Right lobe of liver (tissue), 6 donors: Measurements from ENCODE around the gene UNC5C. TPM values are rescaled to one million over a fixed set of nuclear protein-coding genes. Genes with fewer than 3 reads are reported as not detected.

ENCODE experiments used
- ATAC-seq, 4 donors: fragments of 200-7000 bp; cut with Tn5 transposase; one replicate each; pipeline ENCODE4 v1.9.1; 2020; ENCODE audit warnings: mild to moderate bottlenecking in 4 of 4, moderate library complexity in 4 of 4
- DNase-seq, 3 donors: peaks; one replicate each; pipeline ENCODE4 v3.0.0-alpha.2; 2020
- H3K27ac ChIP-seq, 3 donors: fragments of 200-600 bp; one replicate each; pipeline ENCODE4 v1.8.0; 2022
- H3K27me3 ChIP-seq, 2 donors: fragments of 200-600 bp; one replicate each; pipeline ENCODE4 v1.8.0; 2022
- H3K36me3 ChIP-seq, 4 donors: fragments of 200-600 bp; sonication (generic) in 1 of 4; one replicate each; pipeline versions ENCODE4 v1.5.1 to v1.8.0; 2017 to 2022; ENCODE audit warnings: control low read depth in 1 of 4
- H3K4me1 ChIP-seq, 4 donors: fragments of 200-600 bp; sonication (generic) in 1 of 4; one replicate each; pipeline versions ENCODE4 v1.5.1 to v1.8.0; 2017 to 2022; ENCODE audit warnings: control low read depth in 1 of 4
- H3K4me3 ChIP-seq, 3 donors: fragments of 200-600 bp; one replicate each; pipeline ENCODE4 v1.8.0; 2022
- H3K9me3 ChIP-seq, 4 donors: fragments of 200-600 bp; sonication (generic) in 1 of 4; one replicate each; pipeline versions ENCODE4 v1.5.1 to v1.8.0; 2017 to 2022; ENCODE audit warnings: control low read depth in 1 of 4
- POLR2A ChIP-seq: fragments of 450-650 bp; IDR thresholded peaks from one replicate; pipeline ENCODE4 v1.6.1; 2017; ENCODE audit warnings: antibody characterized with exemption, mild to moderate bottlenecking
- whole genome bisulfite sequencing: methylation state at CpG from one replicate; pipeline ENCODE4 v1.1.6; 2018; ENCODE audit warnings: low coverage, low lambda C conversion rate; ENCODE audit not compliant: insufficient coverage; ENCODE audit errors: missing lambda C conversion rate; 5-methylcytosine and 5-hydroxymethylcytosine counted together
- intact Hi-C, 2 donors: fragments of 100-400 bp; cut with DNase I; formaldehyde crosslinking; loops; one replicate each; pipeline versions ENCODE4 v1.11.2 to v1.14.1; 2022
- total RNA-seq, 6 experiments: library from RNA; depleted of rRNA in 2 of 6; stranded (reverse); fragments of >200 nt in 2 of 6; fragmentation: NEBNext Ultra II Directional in 3 of 6; extraction: Animal tissue kit (Norgen Biotek cat#: 25700) in 3 of 6; gene quantifications; one replicate each; pipeline versions ENCODE4 v1.1.0 to v1.2.4, GENCODE V29; 2016 to 2023
- TF ChIP-seq, protein P1 (sequence below), 4 donors: fragments of 200-600 bp in 3 of 4; fragments of 450-650 bp in 1 of 4; IDR thresholded peaks; one replicate each; pipeline versions ENCODE4 v1.5.1 to v1.8.0; 2016 to 2022; ENCODE audit warnings: antibody characterized with exemption in 4 of 4, mild to moderate bottlenecking in 2 of 4
- donor health status: DM: no; HTN: yes; CAD: no.
- donor health status: DM: no; HTN: no; CAD: no.
- donor health status: DM: no; HTN: no; CAD: no.
- donor health status: DM: no; HTN: yes; CAD: no.
- donor health status: DM: no; HTN: yes; CAD: no.

Gene UNC5C
- total RNA-seq, 6 experiments from 2014 or later, result 0.50 to 0.71 (median 0.63) TPM

GRCh38 chr4:95167805-95168204, 381.0 kb downstream of the UNC5C start:
- ATAC-seq, result no peak
- no peaks in the 10 kb centered on the region for H3K36me3 ChIP-seq
- DNase-seq, result no peak
- H3K9me3 ChIP-seq, result no peaks in the 10 kb centered on the region
- WGBS, result 40% methylated on average over 7 of the region's 7 CpGs
- H3K27me3 ChIP-seq, result no peaks in the 10 kb centered on the region
- no peak for TF ChIP-seq POLR2A
- TF ChIP-seq, protein P1, sequence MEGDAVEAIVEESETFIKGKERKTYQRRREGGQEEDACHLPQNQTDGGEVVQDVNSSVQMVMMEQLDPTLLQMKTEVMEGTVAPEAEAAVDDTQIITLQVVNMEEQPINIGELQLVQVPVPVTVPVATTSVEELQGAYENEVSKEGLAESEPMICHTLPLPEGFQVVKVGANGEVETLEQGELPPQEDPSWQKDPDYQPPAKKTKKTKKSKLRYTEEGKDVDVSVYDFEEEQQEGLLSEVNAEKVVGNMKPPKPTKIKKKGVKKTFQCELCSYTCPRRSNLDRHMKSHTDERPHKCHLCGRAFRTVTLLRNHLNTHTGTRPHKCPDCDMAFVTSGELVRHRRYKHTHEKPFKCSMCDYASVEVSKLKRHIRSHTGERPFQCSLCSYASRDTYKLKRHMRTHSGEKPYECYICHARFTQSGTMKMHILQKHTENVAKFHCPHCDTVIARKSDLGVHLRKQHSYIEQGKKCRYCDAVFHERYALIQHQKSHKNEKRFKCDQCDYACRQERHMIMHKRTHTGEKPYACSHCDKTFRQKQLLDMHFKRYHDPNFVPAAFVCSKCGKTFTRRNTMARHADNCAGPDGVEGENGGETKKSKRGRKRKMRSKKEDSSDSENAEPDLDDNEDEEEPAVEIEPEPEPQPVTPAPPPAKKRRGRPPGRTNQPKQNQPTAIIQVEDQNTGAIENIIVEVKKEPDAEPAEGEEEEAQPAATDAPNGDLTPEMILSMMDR (IDR thresholded peaks at IDR 0.05), result no peak
- no peaks in the 10 kb centered on the region for H3K4me1 ChIP-seq
- intact Hi-C loops, result no loop called here
- no peak overlapping the region for H3K27ac ChIP-seq
- H3K4me3 ChIP-seq, result no peak overlapping the region

GRCh38 chr4:95165926-95166524, 382.7 kb downstream of the UNC5C start:
- no peaks in the 10 kb centered on the region for H3K9me3 ChIP-seq
- no peaks in the 10 kb centered on the region for H3K4me1 ChIP-seq
- intact Hi-C loops, result no loop called here
- WGBS, result 5% methylated on average over 3 of the region's 3 CpGs
- no peaks in the 10 kb centered on the region for H3K27me3 ChIP-seq
- no peak for TF ChIP-seq POLR2A
- TF ChIP-seq, protein P1 (IDR thresholded peaks at IDR 0.05), result peak; percentile 68 to 78 (median 76)
- H3K36me3 ChIP-seq, result no peaks in the 10 kb centered on the region
- H3K27ac ChIP-seq, result no peak overlapping the region
- ATAC-seq (peak; percentile 85 to 96 (median 90)), DNase-seq (no peak)
- no peak overlapping the region for H3K4me3 ChIP-seq

- TF ChIP-seq, protein P1 (IDR thresholded peaks at IDR 0.05), result no peak
- no peak for TF ChIP-seq POLR2A
- Histone ChIP-seq H3K36me3 (no peaks in the 10 kb centered on the region), H3K27me3 (no peaks in the 10 kb centered on the region), H3K4me1 (no peaks in the 10 kb centered on the region), H3K9me3 (no peaks in the 10 kb centered on the region), H3K27ac (no peak overlapping the region), H3K4me3 (no peak overlapping the region)
- 33% methylated on average over 3 of the region's 6 CpGs for WGBS
- intact Hi-C loops, result no loop called here
- DNase-seq (no peak), ATAC-seq (no peak)
These were observed 385.9 kb downstream of the UNC5C start for GRCh38 chr4:95162867-95163266.

- intact Hi-C loops, result no loop called here
- DNase-seq (no peak), ATAC-seq (no peak)
- H3K9me3 ChIP-seq, result no peaks in the 10 kb centered on the region
- no peaks in the 10 kb centered on the region for H3K4me1 ChIP-seq
- no peaks in the 10 kb centered on the region for H3K27me3 ChIP-seq
- no peak for TF ChIP-seq POLR2A
- TF ChIP-seq, protein P1 (IDR thresholded peaks at IDR 0.05), result no peak
- no peak overlapping the region for H3K4me3 ChIP-seq
- H3K27ac ChIP-seq, result no peak overlapping the region
- no peaks in the 10 kb centered on the region for H3K36me3 ChIP-seq
- WGBS, result 59% methylated on average over 10 of the region's 12 CpGs
These were observed 386.8 kb downstream of the UNC5C start for GRCh38 chr4:95161781-95162469.
